Glomerular endothelial cell (primary cell): ENCODE results near the gene GGT6. TPM values are rescaled to one million over a fixed set of nuclear protein-coding genes. Genes with fewer than 3 reads are reported as not detected.
A peak's percentile ranks its signal among the peaks of the same experiment; 100 is the strongest.

Experiments
- DNase-seq: peaks from one replicate; pipeline ENCODE4 v3.0.0-alpha.2; 2011; ENCODE audit warnings: low read depth, low spot score; ENCODE audit errors: extremely low read depth
- total RNA-seq: library from RNA; depleted of rRNA; stranded (reverse); fragments of >200 nt; gene quantifications from 2 replicates; pipeline ENCODE4 v1.2.3, GENCODE V29; 2015

Gene GGT6
- total RNA-seq, 1 donor from 2014 or later: not detected

GRCh38 chr17:4530799-4531730 is 29.3 kb downstream of the GGT6 start:
- peak; percentile 91 for DNase-seq

DNA sequence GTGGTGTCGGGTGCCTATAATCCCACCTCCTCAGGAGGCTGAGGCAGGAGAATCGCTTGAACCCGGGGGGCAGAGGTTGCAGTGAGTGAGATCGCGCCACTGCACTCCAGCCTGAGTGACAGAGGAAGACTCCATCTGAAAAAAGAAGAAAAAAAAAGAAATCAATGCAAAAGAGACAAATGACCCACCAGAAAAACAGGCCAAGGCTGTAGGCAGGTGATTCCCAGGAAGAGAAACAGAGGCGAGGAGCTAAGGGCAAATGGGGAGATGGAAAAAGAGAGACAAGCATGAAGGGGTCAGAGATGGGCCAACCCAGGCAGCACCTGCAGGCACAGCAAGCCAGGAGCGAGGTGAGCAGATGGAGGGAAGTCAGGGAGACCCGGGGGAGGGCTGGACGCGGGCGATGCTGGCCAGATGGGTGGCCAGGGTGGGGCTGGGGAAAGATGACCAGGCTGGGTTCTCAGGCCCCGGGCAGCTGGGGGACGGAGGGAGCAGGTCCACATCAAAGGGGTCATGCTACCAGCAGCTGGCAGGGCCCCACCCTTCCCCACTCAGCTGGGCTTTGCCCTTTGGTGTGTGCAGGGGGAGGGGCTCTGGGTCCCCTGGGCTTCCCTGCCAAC is 30.7 kb downstream of the GGT6 start:
- DNase-seq: no peak

DNA sequence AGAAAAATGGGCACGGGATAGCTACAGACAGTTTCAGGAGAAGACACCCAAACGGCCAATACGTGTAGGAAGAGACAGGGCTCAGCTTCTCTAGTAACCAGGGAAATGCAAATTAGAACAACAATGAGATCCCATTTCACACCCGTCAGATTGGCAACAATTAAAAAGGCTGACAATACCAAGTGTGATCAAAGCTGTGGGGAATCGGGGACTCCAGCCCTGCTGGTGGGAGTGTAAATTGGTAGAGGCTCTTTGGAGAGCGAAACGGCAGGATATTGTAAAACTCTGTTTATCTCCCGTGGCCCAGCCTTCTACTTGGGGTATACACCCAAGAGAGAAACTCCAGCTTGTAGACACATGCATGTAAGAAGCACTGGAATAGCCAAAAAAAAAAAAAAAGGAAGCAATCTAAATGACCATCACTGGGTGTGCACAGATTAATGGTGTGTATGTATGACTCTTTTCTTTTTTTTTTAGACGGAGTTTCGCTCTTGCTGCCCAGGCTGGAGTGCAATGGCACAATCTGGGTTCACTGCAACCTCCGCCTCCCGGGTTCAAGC is 32.7 kb downstream of the GGT6 start:
- no peak for DNase-seq

GRCh38 chr17:4527134-4527533 is 33.2 kb downstream of the GGT6 start:
- no peak for DNase-seq

DNA sequence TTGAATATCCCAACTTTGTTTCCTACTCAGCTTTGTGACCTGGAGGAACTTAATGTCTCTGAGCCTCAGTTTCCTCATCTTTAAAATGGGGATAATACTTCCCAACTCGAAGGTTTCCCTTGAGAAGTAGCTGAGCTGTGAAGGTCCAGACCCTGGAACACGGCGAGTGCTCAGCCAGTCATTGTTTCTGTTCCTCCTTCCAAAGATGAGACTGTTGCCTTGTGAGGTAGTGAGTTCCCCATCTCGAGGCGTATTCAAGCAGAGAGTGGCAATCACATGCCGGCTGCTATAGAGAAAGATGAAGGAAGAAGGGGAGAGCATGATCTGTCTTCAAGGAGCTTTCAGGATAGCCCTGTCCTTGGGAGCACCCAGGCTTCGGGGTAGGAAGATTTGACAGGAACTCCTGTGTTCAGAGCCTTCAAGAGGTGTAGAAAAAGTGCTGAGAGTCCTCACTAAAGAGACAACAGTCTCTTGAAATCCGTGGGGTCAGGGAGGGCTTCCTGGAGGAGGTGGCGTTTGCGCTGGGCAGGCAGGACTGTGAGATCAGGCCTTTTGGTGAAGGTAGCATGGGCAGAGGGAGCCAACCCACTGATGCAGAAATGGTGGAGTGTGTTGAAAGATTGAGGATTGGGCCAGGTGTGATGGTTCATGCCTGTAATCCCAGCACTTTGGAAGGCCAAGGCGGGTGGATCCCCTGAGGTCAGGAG is 34.5 kb downstream of the GGT6 start:
- no peak for DNase-seq

GRCh38 chr17:4523946-4524345 is 36.4 kb downstream of the GGT6 start:
- no peak for DNase-seq

GRCh38 chr17:4522661-4523060 is 37.7 kb downstream of the GGT6 start:
- DNase-seq: no peak

DNA sequence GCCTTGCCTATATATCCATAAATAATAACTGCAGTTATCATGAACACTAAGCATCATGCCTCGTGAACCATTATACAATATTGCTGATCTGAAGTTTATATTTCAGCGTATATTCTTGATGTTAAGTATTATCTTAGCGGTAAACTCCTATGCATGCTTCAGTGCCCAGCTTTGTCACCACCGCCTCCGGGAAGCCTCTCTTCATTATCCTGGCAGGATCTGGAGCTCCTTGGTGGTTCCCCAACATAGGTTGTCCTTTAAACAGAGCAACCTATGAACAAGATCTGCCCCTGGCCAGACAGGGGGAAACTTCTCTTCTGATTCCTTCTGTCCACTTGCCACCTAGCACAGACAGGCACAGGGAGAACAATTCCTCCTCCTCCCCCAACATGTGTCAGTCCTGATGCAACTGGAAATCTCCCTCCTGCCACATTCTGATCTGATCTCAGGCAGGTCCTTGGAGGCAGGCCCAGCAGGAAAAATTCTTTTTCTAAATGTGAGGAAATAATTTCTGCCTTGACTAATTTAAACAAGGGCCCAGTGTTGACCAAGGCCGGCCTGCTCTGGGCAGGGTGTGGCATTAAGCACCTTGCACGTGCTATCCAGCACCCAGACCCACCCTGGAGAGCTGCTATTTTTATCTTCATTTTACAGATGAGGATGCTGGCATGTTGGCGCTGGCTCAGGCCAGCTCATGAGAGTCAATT is 39.3 kb downstream of the GGT6 start:
- DNase-seq: no peak

DNA sequence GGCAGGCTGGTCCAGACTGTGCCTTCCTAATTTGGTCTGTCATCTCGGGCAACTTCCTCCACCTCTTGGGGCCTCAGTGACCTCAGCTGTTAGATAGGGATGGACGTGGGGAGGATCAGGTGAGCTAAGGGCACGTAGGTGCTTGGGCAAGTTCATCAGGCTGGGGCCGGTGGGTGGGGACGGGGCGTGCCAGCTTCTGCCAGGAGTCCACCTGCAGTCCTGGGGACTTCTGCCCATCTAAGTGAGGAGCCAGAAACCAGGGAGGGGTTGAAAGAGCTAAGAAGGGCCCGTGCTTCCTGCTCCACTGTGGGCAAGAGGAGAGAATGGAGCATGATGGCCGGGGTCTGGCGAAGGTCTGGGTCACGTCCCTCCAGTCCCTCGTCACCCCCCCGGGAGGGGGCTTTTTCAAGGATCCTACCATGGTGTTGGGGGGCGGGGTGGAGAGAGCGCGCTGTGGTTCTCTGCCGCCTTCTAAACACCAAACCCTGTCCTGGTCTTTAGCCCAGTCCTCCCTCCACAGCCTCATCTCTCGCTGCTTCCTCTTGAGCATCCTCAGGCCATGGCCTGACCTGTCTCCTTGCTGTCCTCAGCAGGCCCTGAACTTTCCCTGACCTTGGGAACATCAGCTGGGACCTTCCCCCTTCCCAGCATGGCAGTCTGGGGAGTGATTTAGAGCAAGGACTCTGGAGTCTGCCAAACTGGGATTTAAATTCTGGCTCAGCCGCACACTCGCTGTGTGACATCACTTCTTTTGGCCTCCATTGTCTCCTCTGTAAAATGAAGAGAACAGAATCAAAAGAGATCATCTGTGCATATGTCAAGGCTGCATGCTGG is 40.1 kb downstream of the GGT6 start:
- no peak for DNase-seq

GRCh38 chr17:4519361-4519788 is 41.0 kb downstream of the GGT6 start:
- DNase-seq: no peak

DNA sequence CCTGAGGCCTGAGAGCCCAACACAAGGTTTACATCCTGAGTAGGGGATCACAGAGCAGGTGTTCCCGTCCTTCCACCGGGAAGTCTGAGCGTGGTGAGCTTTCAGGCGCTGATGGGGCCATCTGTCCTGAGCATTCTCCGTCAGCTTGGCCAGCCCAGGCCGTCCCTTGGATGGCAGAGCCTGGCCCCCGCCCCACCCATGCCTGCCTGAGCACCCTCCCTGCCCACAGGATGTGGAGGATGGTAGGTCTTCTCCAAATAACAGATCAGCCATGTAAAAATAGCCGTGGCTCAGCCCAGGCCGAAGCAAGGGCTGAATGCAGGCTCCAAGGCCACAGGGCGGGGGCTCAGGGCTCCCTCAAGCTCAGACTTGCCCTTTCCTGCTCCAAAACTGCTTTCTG is 41.5 kb downstream of the GGT6 start:
- no peak for DNase-seq

DNA sequence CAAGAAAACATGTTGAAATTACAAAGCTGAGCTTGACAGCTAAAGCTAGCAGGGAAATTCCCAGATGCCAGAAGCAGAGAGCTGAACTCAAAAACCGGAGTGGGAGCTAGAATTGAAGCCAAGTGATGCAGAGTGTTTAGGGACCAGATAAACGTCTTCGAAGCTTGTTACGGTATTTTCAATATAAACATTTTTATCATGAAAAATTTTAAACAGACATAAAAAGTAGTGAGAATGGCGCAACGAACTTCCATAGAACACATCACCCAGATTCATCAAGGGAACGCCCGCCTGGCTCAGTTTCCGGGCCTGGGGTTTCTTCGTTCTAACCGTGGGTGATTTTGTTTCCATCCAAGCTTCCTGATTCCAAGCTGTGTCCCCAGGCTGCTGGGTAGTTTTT is 43.6 kb downstream of the GGT6 start:
- no peak for DNase-seq

DNA sequence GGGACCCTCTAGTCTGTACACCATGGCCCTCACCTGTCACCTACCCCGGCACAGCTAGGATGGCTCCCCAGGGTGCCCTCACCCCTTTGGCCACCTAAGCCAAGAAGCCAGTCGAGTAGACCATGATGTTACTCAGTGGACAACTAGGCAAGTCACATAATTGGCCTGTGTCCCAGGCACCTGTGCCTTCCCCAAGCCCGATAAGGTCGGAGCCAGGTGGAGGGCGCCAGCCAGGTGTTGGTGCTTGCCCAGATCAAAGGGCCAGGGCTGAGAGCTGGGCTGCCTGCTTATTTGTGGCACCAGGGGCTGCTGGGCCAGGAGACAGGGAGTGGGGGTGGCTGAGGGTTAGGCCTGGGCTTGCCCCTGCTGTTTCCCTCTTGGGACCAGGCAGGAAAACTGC is 44.9 kb downstream of the GGT6 start:
- DNase-seq: no peak

GRCh38 chr17:4514779-4515178 is 45.6 kb downstream of the GGT6 start:
- no peak for DNase-seq

DNA sequence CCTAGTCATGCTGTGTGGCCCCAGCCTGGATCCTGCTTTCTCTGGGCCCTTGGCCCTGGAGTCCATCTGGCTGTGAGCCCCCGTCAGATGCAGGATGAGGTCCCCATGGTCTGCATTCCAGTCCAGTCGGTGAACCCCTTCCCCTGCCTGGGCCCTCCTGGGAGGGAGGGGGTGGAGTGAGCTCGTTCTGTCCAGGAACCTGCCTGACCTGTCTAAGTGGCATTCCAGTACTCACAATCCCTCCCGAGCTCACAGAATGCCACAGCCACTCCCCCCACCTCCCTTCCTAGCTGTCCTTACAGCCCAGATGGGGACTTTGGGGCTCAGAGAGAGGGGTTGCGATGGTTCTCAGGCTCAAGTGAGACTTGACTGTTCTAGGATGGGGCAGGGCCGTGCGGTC is 46.2 kb downstream of the GGT6 start:
- DNase-seq: no peak

- DNase-seq: no peak
Measured at GRCh38 chr17:4513113-4514032, 47.0 kb downstream of the GGT6 start.

DNA sequence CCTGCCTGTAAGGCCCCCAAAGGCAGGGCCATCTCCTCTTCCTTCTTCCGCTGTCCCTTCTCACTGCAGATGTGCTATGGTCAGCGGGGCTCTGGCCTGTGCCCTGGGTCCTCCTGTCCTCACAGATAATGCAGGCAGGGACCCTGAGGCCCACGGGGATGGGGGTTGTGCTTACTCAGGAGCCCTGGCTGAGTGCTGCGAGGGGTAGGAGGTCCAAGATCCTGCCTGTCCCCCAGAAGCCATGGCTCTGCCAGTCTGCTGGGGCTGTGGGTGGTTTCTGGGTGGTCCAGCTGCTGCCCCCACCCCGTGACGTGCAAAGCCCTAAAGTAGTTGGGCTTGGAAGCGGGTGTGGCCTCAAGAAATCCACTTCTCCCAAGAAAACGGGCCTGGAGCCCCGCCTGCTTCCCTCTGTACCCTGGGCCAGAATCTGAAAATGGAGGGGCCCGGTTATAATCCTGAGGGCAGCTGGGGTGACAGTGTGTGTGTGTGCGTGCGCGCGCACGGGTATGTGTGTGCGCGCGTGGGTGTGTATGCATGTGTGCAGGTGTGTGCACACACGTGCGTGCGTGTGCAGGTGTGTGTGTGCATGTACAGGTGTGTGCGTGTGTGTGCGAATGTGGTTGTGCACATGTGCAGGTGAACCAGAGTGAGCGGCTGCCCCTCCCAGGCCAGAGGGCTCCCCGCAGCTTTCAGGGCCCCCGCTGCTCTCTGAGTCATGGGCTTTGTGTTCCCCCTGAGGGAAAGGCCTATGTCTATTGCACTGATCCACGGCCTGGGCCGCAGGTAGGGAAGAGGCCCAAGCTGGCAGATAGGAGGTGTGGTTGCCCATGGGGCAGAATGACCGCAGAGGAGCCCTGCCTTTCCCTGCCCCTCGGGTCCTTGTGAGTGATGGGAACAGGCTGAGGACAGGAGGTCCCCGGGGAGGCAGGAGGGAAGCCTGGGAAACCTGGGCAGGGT is 47.9 kb downstream of the GGT6 start:
- no peak for DNase-seq
